OCI-LY3 (cell line): Measurements from ENCODE around the gene FAH.

ENCODE experiments used
- EZH2phosphoT487 ChIP-seq: fragments of 200-600 bp; shearing (Covaris generic); IDR thresholded peaks from 2 replicates; pipeline ENCODE4 v1.6.1; 2018; ENCODE audit warnings: antibody characterized with exemption, mixed run types, low read depth
- TF ChIP-seq, protein P1 (sequence below): fragments of 200-600, 300-600 bp; sonication (generic); IDR thresholded peaks from 2 replicates; pipeline ENCODE4 v1.5.1; 2014; ENCODE audit warnings: antibody characterized with exemption, low read length, low read depth

DNA sequence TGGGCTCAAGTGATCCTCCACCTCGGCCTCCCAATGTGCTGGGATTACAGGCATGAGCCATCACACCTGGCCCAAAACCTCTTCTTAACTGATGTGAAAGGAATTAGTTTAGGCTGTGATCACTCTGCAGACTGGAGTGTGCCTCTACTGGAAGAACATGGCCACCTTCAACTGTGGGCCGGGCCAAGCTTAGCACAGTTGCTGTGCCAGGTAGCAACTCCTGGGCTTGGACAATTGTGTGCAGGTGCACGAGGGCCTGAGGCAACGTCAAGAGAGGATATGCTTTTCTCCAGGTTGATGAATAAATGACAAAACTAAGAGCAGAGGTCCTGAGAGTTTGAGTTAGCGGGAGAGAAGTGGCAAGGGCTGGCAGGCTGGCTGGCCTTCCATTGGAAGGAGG lies 6.5 kb downstream of the FAH start:
- TF ChIP-seq, protein P1, sequence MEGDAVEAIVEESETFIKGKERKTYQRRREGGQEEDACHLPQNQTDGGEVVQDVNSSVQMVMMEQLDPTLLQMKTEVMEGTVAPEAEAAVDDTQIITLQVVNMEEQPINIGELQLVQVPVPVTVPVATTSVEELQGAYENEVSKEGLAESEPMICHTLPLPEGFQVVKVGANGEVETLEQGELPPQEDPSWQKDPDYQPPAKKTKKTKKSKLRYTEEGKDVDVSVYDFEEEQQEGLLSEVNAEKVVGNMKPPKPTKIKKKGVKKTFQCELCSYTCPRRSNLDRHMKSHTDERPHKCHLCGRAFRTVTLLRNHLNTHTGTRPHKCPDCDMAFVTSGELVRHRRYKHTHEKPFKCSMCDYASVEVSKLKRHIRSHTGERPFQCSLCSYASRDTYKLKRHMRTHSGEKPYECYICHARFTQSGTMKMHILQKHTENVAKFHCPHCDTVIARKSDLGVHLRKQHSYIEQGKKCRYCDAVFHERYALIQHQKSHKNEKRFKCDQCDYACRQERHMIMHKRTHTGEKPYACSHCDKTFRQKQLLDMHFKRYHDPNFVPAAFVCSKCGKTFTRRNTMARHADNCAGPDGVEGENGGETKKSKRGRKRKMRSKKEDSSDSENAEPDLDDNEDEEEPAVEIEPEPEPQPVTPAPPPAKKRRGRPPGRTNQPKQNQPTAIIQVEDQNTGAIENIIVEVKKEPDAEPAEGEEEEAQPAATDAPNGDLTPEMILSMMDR: no peak
- TF ChIP-seq EZH2phosphoT487: no peak
